ENCODE results near the gene IFFO2. TPM values are rescaled to one million over a fixed set of nuclear protein-coding genes. Genes with fewer than 3 reads are reported as not detected.

The IFFO2 gene
- total RNA-seq, 3 donors from 2014 or later (not counting 1 experiment from before 2014, with no cell fraction given) = 52.4 to 105 (median 66.5) TPM

DNA sequence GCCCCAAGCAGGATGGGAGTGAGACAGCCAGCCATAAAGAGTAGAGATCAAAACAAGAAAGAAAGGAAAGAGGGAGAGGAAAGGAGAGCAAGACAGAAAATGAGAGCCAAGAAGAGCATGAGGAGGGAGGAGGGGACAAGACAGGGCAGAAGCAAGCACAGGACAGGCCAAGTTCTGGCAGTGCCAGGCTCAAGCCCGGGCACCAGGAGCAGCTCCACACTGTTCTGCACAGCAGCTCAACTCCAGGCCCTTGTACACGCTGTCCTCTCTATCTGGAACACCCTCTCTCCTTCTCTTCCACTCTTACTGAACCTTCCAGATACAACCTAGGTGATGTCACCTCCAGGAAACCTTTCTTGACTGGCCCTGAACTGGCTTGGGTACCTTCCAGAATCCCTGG lies 11.7 kb downstream of the IFFO2 start:
- H3K4me1 Mint-ChIP-seq = peaks cover 75 to 79% of the 10 kb centered on the region in 2 donors
- DNase-seq = no peak
- no peaks in the 10 kb centered on the region for H3K9me3 ChIP-seq (ENCODE audit: control insufficient read depth, insufficient read depth, low read length)
- H3K9me3 Mint-ChIP-seq = no peaks in the 10 kb centered on the region
- ATAC-seq = no peak
- no peaks in the 10 kb centered on the region for H3K27me3 Mint-ChIP-seq (ENCODE audit: low read depth in 2 of 2)
- WGBS (ENCODE audit: insufficient coverage) = 92% methylated on average over 2 of the region's 2 CpGs
- no peak overlapping the region for H3K27ac ChIP-seq (ENCODE audit: low read length)
- H3K4me3 Mint-ChIP-seq = peak overlapping the region; percentile 38
- TF ChIP-seq, protein P1, sequence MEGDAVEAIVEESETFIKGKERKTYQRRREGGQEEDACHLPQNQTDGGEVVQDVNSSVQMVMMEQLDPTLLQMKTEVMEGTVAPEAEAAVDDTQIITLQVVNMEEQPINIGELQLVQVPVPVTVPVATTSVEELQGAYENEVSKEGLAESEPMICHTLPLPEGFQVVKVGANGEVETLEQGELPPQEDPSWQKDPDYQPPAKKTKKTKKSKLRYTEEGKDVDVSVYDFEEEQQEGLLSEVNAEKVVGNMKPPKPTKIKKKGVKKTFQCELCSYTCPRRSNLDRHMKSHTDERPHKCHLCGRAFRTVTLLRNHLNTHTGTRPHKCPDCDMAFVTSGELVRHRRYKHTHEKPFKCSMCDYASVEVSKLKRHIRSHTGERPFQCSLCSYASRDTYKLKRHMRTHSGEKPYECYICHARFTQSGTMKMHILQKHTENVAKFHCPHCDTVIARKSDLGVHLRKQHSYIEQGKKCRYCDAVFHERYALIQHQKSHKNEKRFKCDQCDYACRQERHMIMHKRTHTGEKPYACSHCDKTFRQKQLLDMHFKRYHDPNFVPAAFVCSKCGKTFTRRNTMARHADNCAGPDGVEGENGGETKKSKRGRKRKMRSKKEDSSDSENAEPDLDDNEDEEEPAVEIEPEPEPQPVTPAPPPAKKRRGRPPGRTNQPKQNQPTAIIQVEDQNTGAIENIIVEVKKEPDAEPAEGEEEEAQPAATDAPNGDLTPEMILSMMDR (IDR thresholded peaks at IDR 0.05) = no peak
- intact Hi-C loops (cut with micrococcal nuclease) = no loop called here
- H3K4me3 ChIP-seq (ENCODE audit: low read length) = no peak overlapping the region
- peaks cover 5% of the 10 kb centered on the region for H3K36me3 ChIP-seq (ENCODE audit: control insufficient read depth, insufficient read depth, low read length)
- no peaks in the 10 kb centered on the region for H3K36me3 Mint-ChIP-seq
- H3K27ac Mint-ChIP-seq = peak overlapping the region; percentile 79 to 100
- no peaks in the 10 kb centered on the region for H3K27me3 ChIP-seq (ENCODE audit: control insufficient read depth, insufficient read depth, low read length)
- peaks cover 87% of the 10 kb centered on the region for H3K4me1 ChIP-seq (ENCODE audit: control insufficient read depth, insufficient read depth, low read length)

DNA sequence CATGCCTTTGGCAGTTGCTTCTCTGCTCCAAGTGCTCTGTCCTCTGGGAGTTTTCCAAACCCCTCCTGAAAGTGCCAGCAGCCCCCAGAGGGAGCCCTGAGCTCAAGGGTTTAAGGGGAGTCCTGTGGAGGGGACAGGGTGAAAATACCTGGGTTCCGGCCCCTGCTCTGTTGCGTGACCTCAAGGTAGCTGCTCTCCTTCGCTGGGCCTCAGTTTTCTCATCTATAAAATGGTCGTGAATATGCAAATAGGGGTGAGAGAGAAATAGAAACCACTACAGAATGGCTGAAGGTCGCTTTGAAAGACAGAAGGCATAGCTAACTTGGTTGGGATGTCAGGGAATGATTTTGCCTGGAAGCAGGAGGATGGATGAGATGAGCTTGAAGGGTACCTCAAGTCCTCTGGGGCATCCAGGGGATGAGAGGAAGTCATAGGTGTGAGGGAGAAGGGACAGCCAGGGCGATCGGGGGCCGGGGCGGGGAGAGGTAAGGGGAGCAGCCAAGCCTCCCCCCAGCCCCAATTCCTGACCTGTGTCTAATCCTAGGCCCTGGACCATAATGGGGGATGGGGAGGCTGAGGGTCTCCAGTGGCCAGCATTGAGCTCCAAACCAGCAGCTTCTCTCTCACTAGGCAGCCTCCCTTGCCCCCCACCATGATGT lies 12.4 kb downstream of the IFFO2 start:
- H3K27me3 Mint-ChIP-seq (ENCODE audit: low read depth in 2 of 2) = no peaks in the 10 kb centered on the region

DNA sequence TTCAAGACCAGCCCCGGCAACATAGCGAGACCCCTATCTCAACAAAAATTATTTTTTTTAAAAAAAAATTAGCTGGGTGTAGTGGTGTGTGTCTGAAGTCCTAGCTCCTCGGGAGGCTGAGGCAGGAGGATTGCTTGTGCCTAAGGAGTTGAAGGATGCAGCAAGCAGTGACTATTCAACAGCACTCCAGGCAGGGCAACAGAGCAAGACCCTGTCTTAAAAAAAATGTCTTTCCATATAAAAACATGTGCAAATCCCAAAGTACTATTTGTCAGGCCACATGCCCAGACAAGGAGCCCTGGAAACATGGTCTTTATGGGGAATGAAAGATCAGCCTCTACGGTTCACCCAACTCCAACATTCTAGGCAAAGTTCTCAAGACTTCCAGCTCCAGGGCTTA lies 13.3 kb downstream of the IFFO2 start:
- Mint-ChIP-seq H3K36me3 (no peaks in the 10 kb centered on the region), H3K4me3 (no peak overlapping the region), H3K4me1 (peaks cover 67 to 76% of the 10 kb centered on the region in 2 donors), H3K27me3 (ENCODE audit: low read depth in 2 of 2) (no peaks in the 10 kb centered on the region), H3K9me3 (no peaks in the 10 kb centered on the region), H3K27ac (peak overlapping the region; percentile 25 to 53)
- Histone ChIP-seq H3K4me3 (ENCODE audit: low read length) (no peak overlapping the region), H3K4me1 (ENCODE audit: control insufficient read depth, insufficient read depth, low read length) (peaks cover 87% of the 10 kb centered on the region), H3K27ac (ENCODE audit: low read length) (no peak overlapping the region), H3K36me3 (ENCODE audit: control insufficient read depth, insufficient read depth, low read length) (peaks cover 5% of the 10 kb centered on the region), H3K27me3 (ENCODE audit: control insufficient read depth, insufficient read depth, low read length) (no peaks in the 10 kb centered on the region), H3K9me3 (ENCODE audit: control insufficient read depth, insufficient read depth, low read length) (no peaks in the 10 kb centered on the region)
- DNase-seq (no peak), ATAC-seq (no peak)
- TF ChIP-seq, protein P1 (IDR thresholded peaks at IDR 0.05) = no peak
- intact Hi-C loops (cut with micrococcal nuclease) = no loop called here
- WGBS (ENCODE audit: insufficient coverage) = 94% methylated on average over 2 of the region's 4 CpGs

More for the DNA sequence above, 12.4 kb downstream of the IFFO2 start:
- H3K9me3 ChIP-seq (ENCODE audit: control insufficient read depth, insufficient read depth, low read length) = no peaks in the 10 kb centered on the region
- peaks cover 87% of the 10 kb centered on the region for H3K4me1 ChIP-seq (ENCODE audit: control insufficient read depth, insufficient read depth, low read length)
- H3K4me1 Mint-ChIP-seq = peaks cover 75 to 77% of the 10 kb centered on the region in 2 donors
- 82% methylated on average over 5 of the region's 9 CpGs for WGBS (ENCODE audit: insufficient coverage)
- no peaks in the 10 kb centered on the region for H3K36me3 Mint-ChIP-seq
- H3K9me3 Mint-ChIP-seq = no peaks in the 10 kb centered on the region
- H3K4me3 Mint-ChIP-seq = peak overlapping the region; percentile 22
- H3K27me3 ChIP-seq (ENCODE audit: control insufficient read depth, insufficient read depth, low read length) = no peaks in the 10 kb centered on the region
- TF ChIP-seq, protein P1 (IDR thresholded peaks at IDR 0.05) = no peak
- no peak overlapping the region for H3K27ac ChIP-seq (ENCODE audit: low read length)
- H3K27ac Mint-ChIP-seq = peak overlapping the region; percentile 79 to 100
- no peak overlapping the region for H3K4me3 ChIP-seq (ENCODE audit: low read length)
- H3K36me3 ChIP-seq (ENCODE audit: control insufficient read depth, insufficient read depth, low read length) = peaks cover 5% of the 10 kb centered on the region
- intact Hi-C loops (cut with micrococcal nuclease) = no loop called here
- DNase-seq (no peak), ATAC-seq (no peak)

DNA sequence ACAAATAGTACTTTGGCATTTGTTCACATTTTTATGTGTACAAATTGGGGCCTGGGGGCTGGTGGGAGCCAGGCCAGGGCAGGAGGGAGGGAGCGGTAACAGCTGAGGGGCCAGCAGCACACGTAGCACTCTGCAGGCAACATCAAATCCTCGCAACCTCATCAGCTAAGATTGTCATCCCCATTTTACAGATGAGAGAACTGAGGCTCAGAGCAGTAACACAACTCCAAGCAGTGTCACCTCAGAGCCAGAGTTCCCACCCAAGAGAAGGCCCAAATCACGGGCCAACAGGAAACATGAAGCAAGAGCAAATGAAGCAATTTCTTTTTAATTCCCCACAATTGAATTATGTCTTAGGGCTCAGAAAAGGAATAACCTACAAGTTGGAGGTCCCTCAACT lies 14.1 kb downstream of the IFFO2 start:
- no peaks in the 10 kb centered on the region for H3K36me3 Mint-ChIP-seq
- H3K4me1 ChIP-seq (ENCODE audit: control insufficient read depth, insufficient read depth, low read length) = peaks cover 87% of the 10 kb centered on the region
- H3K4me1 Mint-ChIP-seq = peaks cover 65 to 70% of the 10 kb centered on the region in 2 donors
- H3K27me3 ChIP-seq (ENCODE audit: control insufficient read depth, insufficient read depth, low read length) = no peaks in the 10 kb centered on the region
- no peaks in the 10 kb centered on the region for H3K9me3 Mint-ChIP-seq
- no peak overlapping the region for H3K27ac Mint-ChIP-seq
- DNase-seq (no peak), ATAC-seq (no peak)
- H3K9me3 ChIP-seq (ENCODE audit: control insufficient read depth, insufficient read depth, low read length) = no peaks in the 10 kb centered on the region
- TF ChIP-seq, protein P1 (IDR thresholded peaks at IDR 0.05) = no peak
- 86% methylated on average over 4 of the region's 4 CpGs for WGBS (ENCODE audit: insufficient coverage)
- no peak overlapping the region for H3K27ac ChIP-seq (ENCODE audit: low read length)
- peaks cover 5% of the 10 kb centered on the region for H3K36me3 ChIP-seq (ENCODE audit: control insufficient read depth, insufficient read depth, low read length)
- no peak overlapping the region for H3K4me3 ChIP-seq (ENCODE audit: low read length)
- intact Hi-C loops (cut with micrococcal nuclease) = no loop called here
- no peaks in the 10 kb centered on the region for H3K27me3 Mint-ChIP-seq (ENCODE audit: low read depth in 2 of 2)
- H3K4me3 Mint-ChIP-seq = no peak overlapping the region

Measured in natural killer cell (primary cell).